ENCODE measurements around the gene PVALEF.

PVALEF gene

DNA sequence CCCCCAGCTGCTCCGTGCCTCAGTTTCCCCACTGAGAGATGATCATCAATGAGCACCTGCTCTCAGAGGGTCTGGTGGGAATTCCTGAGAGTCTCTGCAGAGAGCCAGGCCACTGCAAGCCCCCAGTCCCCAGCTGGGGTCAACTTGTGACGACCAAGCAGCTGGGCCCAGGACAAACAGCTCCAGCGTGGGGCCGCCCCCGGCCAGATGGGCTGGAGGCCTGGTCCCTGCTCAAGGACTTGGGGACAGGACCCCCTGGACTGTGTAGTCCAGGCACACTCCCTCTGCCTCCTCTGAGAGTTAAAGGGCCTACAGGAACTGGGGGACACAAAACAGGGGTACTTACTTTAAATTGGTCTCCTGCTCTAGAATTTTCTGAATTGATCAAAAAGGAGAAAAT is 17.3 kb downstream of the PVALEF start:
- DNase-seq (ENCODE audit: extremely low read depth, low read depth), result no peak
- TF ChIP-seq, protein P1, sequence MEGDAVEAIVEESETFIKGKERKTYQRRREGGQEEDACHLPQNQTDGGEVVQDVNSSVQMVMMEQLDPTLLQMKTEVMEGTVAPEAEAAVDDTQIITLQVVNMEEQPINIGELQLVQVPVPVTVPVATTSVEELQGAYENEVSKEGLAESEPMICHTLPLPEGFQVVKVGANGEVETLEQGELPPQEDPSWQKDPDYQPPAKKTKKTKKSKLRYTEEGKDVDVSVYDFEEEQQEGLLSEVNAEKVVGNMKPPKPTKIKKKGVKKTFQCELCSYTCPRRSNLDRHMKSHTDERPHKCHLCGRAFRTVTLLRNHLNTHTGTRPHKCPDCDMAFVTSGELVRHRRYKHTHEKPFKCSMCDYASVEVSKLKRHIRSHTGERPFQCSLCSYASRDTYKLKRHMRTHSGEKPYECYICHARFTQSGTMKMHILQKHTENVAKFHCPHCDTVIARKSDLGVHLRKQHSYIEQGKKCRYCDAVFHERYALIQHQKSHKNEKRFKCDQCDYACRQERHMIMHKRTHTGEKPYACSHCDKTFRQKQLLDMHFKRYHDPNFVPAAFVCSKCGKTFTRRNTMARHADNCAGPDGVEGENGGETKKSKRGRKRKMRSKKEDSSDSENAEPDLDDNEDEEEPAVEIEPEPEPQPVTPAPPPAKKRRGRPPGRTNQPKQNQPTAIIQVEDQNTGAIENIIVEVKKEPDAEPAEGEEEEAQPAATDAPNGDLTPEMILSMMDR (IDR thresholded peaks at IDR 0.05; ENCODE audit: low read depth, low read length), result no peak

DNA sequence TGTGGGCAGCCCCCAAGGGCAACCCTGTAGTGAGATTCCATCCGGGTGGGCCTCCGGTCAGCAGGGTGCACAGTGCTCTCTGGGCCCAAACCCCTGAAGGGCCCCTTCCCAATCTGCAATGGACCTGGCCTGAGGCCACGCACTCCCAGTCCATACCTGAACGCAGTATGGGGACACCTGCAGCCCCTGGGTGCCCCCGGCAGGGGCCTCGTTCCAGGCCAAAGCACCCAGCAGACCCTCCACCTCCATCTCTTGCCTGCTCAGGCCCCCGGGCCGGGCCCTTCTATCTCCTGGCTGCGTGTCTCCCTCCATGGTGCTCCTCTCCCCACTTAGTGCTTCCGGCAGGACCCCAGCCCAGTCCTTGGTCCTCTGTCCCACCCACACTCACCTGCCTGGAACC is 18.0 kb downstream of the PVALEF start:
- no peak for DNase-seq (ENCODE audit: extremely low read depth, low read depth)
- TF ChIP-seq, protein P1 (IDR thresholded peaks at IDR 0.05; ENCODE audit: low read depth, low read length), result no peak

DNA sequence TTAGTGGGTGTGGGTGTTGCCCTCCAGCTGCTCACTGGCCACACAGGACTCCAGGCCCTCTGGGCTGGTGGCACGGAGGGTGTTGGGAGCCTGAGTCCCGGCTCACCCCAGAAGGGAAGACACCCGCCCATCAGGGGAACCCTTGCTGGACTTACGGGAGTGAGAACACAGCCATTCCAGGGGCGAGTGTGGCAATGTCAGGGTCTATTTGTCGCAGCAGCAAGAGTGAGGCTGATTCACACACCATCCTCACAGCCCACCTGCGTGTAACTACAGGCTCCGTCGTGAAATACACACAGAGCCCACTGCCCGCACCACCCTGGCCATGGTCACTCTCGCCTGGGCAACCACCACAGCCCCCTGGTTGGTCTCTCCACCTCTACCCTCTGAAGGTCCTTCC is 18.5 kb downstream of the PVALEF start:
- DNase-seq (ENCODE audit: extremely low read depth, low read depth), result no peak
- TF ChIP-seq, protein P1 (IDR thresholded peaks at IDR 0.05; ENCODE audit: low read depth, low read length), result no peak

DNA sequence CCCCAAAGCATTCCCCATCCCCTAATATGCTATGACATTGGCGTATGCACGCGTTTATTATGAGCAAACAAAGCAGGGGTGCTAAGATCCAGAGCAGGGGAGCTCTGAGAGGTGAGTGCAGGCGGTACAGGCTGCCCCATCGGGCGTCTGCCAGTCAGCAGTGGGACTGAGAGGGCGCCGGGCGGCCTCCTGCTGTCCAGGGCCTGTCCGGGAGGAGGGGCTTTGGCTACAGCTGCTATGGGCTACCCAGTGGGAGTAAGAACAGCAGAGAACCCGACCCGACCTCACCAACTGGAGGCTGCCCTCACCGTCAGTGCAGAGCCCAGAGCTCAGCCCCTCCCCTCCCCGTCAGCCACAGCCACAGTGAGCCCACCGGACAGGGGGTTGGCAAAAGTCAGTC is 19.2 kb downstream of the PVALEF start:
- TF ChIP-seq, protein P1 (IDR thresholded peaks at IDR 0.05; ENCODE audit: low read depth, low read length), result no peak
- no peak for DNase-seq (ENCODE audit: extremely low read depth, low read depth)

DNA sequence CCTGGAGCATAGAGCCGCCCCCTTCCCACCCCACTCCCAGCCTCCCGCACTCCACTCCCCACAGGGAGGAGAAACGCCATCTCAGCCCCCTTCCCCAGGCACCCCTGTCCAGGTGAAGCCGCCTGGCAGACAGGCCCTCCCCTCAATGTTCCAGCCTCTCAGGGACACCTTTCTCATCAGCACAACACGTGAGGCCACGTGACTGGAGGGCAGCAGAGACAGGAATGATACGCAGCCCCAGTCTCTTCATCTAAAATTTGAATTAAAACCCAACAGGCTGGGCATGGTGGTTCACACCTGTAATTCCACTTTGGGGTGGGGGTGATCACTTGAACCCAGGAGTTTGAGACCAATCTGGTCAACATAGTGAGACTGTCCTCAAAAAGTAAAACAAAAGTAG is 20.9 kb downstream of the PVALEF start:
- TF ChIP-seq, protein P1 (IDR thresholded peaks at IDR 0.05; ENCODE audit: low read depth, low read length), result no peak
- no peak for DNase-seq (ENCODE audit: extremely low read depth, low read depth)

DNA sequence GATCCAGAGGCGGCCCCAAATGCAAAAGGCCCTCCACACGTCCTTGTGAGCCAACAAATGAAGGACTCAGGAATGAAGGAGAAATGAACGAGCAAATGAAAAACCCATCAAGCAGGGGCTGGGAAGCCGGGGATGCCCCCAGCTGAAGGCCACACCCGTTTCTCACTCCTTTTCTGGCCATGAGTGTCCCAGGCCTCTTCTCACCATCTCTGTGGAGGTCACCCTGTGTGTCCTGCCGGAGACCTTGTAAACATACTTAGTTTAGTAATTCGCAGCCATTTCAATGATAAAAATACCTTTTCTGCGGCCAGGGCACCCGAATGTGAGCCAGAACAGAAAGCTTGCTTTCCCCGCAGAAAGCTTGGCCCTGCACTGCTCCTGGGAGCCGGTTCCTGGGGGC is 21.8 kb downstream of the PVALEF start:
- TF ChIP-seq, protein P1 (IDR thresholded peaks at IDR 0.05; ENCODE audit: low read depth, low read length), result no peak
- no peak for DNase-seq (ENCODE audit: extremely low read depth, low read depth)

DNA sequence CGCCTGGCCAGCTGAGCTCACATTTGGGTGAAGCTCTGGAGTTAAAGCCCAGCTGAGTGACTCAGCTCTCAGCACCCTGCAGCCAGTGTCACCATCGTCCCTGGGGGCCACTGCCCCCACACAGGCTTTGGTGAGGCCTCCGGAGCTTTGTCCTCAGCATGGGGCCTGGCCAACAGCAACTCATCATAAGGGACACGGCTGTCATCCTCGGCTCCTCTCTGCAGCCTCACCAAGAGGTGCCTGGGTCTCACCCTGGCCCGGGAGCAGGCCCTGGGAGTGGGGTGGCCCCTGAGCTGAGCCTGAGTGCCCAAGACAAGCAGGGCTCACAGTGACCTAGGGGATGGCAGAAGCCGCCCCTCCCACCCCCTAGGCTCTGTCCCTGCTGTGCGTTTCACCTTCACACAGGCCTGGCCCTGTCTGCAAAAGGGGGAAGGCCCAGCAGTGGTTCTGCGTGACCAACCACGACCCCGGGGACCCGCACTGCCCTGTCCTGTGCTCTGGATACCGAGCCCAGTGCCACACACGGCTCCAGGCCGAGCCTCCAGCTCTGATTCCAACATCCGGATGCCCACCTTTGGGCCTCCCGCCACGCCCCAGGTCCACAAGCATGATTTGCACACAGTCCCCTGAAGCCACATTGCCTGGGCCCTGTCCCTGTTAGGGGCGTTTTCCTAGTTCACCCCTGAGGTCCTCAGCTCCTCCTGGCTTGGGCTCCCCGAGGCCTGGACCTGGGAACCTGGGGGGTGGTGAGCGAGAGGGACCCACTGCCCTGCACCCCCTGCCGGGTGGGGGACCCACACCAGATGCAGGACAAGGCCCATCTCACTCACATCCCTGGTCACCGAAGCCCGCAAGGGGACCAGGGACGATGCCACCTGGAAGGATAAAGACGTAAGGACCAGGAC is 22.5 kb downstream of the PVALEF start:
- DNase-seq (ENCODE audit: extremely low read depth, low read depth), result no peak
- TF ChIP-seq, protein P1 (IDR thresholded peaks at IDR 0.05; ENCODE audit: low read depth, low read length), result no peak
